Suppressor macrophage (primary cell): Measurements from ENCODE around the gene GALNTL6.
"Not testable (repeated sequence)": the region's sequence is repeated elsewhere in the genome, so short reads cannot be mapped to it uniquely, and the experiment has no call there.

Experiments used
- DNase-seq, 4 experiments: peaks; one replicate each; pipeline ENCODE4 v3.0.0-alpha.2; 2020 to 2022

The GALNTL6 gene

DNA sequence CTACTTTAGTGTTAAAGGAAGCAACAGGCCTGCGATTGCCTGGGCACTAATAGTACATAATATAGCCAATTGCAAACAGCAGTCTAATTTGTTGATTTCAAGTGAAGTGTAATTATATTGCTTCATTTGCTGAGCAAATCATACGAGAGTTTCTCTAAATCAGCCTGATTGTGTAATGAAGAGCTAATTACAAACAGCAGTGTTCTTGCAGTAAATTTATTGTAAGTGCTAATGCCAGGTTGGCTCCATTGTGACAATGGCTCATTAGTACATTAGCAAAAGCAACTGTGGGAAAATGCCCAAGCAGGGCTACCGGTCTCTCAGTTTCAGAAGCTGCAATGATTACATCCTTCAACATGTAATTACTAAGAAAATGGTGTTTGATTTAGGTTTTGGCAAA lies 591.5 kb downstream of the GALNTL6 start:
- no peak for DNase-seq

DNA sequence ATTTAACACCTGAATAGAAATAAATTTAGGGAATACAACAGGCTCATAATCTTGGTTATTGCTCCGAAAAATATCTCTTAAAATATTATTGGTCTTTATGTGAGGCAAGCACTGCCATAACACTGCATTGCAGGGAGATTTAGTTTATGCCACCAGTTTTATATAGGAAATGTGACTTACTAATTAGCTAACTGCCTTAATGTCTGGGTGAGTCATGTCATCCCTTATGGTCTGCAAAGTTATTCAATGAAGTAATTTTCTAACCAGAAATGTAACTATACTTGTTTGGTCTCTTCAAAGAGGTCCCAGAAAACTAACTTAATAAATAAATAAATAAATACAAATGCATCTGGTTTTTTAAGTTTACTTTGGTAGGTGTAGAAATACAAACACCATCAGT lies 597.2 kb downstream of the GALNTL6 start:
- no peak for DNase-seq

DNA sequence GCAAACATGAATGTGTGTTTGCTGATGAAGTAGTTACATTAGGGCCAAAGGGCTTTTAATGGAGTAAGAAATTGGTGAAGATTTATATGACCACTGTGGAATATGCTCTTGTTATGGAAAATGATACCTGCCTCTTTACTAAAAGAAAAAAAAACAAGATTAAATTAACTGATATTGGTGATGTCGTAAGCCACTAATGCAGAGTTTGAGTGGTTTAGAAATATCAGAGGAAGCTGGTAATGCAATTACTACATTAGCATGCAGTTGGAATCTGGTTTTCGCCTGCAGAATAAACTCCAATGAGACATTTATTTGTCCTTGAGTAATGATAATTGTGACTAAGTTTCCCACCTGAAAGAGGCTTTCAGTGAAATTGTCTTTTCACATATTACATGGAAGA lies 597.9 kb downstream of the GALNTL6 start:
- DNase-seq, result no peak

DNA sequence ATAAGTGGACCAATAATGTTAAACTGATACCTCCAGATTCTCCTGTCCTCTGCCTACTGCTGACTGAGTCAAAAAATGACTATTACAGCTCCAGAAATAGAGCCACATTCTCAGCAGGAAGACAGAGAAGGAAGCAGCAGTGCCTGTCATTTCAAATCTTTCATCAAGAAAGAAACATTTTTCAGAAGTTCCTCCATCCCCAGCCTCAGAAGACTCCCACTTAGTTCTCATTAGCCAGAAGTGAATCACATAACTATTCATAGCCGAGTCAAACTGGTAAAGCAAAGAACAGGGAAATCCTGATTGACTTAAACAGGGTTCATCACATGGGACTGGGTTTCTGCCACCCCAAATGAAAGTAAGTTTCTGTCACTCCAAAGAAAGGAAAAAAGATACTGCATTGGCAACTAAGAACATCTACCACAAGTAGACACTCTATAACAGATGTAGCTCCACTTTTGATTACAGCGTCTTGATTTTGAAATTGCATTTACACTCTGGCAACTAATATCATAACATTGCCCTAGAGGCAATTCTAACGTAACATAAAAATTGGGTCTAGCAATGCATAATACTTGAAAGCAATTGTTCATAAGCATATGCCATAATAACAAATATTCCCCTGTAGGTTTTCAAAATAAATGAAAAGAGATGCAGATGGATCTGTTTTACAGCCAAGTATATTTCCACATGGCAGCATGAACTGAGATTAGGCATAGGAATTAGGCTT lies 599.8 kb downstream of the GALNTL6 start:
- no peak for DNase-seq

DNA sequence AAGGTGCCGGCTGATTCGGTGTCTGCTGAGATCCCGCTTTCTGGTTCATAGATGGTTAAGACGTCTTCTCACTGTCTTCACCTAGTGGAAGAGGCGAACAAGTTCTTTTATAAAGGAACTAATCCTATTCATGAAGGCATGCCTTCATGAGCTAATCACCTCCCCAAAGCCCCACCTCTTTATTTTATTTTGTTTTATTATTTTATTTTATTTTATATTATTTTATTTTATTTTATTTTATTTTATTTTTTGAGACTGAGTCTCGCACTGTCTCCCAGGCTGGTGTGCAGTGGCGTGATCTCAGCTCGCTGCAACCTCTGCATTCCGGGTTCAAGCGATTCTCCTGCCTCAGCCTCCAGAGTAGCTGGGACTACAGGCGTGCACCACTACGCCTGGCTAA lies 615.8 kb downstream of the GALNTL6 start:
- not testable (repeated sequence) for DNase-seq

DNA sequence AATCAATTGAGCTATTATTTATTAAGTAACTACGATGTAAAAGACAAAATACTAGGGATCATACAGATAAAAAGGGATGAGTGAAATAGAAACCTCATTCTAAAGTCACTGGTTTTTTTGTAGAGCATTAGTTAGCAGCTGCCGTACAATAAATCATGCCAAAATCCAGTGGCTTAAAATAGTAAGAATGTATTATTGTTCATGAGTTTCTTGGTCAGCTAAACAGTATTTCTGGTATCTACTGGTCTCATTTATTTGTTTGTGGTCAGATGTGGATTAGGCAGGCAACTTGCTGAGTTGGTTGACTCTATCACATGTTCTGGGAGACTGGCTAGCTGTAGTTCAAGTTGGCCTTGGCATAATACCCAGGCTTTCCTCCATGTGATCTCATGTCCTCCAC lies 667.3 kb downstream of the GALNTL6 start:
- DNase-seq, result no peak

DNA sequence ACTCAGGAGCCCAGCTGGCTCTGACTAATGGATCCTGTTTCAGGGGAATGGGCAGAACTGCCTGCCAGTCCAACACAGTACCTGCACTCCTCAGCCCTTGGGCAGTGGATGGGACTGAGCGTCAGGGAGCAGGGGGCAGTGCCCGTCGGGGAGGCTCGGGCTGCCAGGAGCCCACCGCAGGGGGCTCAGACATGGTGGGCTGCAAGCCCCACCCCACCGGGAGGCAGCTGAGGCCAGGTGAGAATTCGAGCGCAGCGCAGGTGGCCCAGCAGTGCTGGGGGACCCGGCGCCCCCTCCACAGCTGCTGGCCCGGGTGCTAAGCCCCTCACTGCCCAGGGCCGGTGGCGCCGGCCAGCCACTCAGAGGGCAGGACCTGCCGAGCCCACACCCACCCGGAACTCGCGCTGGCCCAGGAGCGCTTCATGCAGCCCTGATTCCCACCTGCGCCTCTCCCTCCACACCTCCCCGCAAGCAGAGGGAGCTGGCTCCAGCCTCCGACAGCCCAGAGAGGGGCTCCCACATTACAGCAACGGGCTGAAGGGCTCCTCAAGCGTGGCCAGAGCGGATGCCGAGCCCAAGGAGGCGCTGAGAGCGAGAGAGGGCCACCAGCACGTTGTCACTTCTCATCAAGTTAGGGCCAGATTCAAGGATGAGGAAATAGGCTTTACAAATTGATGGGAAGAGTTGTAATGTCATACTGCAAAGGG lies 668.8 kb downstream of the GALNTL6 start:
- no peak for DNase-seq

DNA sequence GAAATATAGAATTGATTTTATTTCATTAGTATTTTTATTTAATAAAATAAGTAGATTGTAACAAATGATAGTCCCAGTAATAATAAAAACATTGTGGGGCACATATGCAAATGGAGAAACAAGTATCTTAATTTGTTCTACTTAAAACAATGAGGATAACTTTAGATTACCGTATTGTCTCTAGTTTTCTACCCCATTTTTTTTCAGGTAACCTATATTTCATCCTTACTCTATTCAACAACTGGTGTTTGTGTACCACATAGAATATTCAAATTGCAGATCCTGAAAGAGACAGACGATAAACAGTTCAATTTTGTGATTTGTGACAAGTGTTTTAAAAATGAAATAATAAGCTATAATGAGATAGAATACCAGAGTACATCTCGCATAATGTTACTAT lies 671.8 kb downstream of the GALNTL6 start:
- DNase-seq, result no peak

DNA sequence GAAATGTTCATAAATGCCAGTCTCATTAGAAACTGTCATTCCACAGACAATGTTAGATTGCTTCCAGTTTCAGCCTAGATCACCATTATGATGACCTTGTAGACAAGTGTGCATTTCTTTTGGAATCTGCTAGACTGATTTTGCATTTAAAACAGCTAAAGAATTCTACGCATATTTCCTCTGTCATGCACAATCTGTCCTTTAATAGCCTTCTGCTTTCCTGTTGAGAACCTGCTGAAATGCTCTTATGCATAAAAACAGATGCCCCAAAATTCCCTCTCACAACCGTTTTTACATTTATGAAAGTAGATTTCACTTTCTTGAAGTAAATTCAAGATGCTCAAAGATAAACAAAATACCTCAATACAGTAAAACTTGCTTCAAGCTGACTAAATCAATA lies 673.3 kb downstream of the GALNTL6 start:
- DNase-seq, result no peak

DNA sequence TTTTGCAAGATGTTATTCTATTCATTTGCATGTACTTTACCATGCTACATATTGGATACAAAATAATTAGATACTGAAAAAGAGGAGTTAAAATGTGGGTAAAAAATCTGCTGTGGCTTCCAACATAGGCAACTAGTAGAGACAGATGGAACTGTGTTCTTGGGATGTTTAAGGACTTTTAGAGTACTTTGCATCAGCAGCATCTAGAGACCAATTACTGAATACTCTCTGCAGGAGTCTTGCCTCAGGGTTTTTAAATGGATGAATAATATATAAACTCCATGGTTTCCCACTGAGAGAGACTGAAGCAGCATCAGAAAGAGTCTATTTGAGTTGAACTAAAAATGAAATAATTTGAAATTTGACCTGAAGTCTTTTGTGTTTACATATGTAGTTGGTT lies 676.7 kb downstream of the GALNTL6 start:
- no peak for DNase-seq

DNA sequence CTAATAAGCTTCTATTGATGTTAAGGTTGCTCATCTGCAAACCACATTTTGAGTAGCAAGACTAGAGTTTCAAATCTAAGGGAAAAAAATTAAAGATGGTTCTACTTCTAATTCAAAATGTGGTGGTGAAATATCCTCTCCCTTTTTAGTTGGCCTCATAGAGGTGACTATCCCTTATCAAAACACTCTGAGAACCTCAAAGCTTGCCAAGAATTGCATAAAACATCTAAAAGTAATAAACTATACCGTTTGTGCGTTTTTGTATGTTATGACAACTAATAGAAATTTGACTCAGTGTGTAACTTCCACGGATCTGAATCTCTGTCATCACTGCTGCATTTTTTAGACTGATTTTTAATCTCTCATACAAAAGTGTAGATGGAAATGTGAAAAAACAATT lies 682.6 kb downstream of the GALNTL6 start:
- DNase-seq, result no peak

DNA sequence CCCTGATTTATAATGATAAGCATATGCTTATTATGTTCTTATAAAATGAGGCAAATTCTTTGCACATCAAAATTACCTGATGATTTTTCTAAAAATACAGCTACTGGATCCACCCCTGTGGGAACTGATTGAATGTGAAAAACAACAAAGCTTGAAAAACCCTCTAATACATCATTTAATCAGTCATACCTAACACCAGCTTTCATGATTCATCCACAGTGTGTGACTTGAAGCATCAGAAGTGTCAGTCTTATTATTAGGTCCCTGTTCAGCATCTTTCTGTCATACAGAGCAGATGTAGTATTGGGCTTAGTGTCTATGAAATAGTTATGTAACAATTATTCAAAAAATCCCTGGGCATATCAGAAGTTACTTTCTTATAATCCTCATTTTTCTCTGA lies 684.1 kb downstream of the GALNTL6 start:
- no peak for DNase-seq

DNA sequence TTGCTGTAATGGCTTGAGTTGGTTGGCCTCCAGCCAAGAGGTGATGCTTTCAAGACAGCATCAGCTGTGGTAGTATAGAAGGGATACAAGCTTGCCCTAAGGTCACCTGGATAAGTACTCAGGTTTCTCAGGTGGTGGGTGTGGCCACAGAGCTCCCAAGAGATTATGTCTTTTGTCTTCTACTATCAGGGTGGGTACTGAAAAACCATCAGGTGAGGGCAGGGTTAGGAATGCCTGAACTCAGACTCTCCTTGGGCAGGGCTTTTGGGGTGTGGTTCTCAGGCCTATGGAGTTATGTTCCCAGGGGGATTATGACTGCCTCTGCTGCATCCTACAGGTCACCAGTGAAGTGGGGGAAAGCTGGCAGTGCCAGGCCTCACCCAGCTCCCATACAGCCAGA lies 700.8 kb downstream of the GALNTL6 start:
- no peak for DNase-seq

DNA sequence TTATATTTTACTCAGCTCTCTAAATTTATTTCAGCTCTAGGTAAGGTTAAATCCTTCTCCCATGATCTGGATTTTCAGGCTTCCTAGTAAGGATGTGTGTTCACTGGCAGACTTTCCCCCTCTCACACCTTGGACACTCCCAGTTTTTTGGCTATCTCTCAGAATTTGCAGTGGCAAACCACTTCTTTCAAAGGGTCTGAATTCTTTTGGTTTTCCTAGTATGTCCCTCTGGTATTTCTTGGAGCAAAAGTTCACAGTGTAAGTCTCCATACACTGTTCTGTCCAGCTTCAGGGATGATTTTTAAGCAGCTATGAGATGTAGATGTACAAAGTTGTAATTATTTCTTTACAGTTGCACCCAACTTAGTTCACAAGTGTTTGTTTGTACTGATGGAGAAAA lies 701.6 kb downstream of the GALNTL6 start:
- DNase-seq, result no peak

DNA sequence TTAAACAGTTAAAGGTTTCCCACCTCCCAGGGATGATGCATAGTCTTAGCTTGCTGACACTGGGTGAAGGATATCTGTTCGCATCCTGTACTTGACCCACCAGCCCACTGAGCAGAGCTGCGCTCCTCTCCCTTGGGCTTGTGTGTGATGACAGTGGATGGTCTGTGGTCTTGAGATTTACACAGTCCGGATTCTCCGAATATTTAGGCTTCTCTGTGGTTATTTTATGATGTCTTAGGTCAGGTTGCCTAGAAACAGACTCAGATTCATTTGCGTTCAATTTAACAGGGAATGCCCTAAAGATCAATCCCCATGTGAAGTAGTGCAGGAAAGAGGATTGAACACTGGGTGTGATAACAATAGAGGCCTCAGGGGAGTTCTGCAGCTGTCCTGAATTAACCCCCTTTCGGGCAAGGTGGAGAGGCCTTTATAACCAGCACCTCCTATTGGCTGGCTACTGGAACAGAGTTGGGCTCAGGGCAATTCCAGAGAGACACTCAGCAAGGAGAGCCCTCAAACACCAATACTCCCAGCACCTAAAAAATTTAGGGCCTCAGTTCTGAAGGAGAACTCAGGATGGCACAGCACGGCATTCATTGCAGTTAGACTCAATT lies 702.2 kb downstream of the GALNTL6 start:
- DNase-seq, result no peak

DNA sequence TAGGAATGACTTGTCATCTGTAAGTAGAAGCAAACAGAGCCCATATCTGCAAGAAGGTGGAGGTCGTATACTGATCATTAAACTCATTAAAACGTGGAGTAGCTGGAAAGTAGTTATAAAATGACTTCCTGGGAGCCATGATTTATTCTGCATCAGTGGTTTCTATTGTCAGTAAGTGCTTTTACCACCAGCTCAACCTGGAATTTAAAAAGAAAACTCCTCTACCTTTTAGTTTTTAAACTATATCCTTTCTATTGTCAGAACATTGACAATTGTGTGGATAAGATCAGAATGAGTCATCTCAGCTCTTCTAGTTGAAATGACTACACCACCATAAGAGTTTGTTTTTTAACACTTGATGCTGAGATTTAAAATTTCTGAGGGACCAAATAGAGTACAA lies 704.2 kb downstream of the GALNTL6 start:
- DNase-seq, result no peak

DNA sequence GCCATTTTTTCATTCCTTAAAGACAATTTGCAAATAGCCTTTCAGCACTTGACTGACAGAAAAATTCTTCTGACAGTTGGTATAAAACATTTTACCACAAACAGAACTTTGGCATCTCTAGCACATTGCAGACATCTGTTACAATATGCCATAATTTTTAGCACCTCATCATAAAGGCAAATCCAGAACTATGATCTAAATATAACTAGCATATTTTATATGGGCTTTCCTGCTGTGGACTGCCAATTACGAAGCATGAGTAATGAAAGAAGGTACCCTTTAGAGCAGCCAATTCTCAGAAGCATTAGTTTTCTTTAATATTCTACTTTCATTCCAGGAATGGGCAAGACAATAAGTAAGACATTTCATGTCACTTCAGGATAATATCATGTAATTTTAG lies 708.0 kb downstream of the GALNTL6 start:
- no peak for DNase-seq

DNA sequence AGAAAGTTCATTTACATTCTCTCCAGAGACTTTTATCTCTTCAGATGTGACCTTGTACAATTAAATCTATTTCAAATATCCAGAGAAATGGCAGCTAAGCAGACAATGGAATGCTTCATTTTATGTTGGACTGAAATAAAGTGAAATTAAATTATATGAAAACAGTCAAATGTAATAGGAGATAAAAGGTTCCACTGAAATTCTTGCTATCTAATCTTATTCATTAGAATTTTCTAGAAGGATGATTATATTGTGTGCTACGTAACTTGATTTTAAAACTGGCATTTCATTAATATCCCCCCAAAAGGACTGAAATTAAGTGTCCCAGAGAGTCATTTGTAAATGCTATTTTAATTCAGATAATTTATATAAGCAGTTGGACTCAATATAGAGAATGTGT lies 708.5 kb downstream of the GALNTL6 start:
- no peak for DNase-seq

DNA sequence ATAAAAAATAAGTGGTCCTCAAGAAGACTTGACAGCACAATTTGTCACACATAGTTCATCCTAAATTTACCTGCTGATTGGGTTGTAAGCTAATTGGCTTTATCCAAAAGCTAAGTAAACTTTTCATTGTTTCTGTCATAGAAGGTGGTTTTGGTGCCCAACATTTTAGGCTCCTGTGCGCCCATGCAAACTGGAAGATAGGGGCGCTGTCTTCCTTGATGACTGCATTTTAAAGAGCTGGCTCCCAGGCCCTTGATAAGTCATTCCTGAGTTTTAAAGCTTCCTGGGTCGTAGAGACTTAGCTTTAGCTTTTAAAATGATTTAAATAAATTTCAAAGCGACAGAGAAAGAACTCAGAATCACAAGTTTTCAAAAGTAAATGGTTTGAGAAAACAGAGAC lies 730.0 kb downstream of the GALNTL6 start:
- DNase-seq, result no peak

DNA sequence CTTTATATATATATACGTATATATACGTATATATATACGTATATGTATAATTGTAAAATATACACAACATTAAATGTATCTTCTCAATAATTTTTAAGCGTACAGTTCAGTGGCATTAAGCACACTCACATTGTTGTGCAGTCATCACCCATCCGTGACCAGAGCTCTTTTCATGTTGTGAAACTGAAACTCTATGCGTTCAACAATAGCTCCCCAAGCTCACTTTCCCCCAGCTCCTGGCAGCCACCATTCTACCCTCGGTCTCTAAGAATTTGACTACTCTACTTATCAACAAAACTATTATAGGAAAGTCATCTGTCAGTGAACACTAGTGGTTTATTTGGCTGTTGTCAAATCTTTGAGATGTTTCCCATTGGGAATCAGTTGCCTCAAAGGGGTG lies 733.6 kb downstream of the GALNTL6 start:
- DNase-seq, result no peak

DNA sequence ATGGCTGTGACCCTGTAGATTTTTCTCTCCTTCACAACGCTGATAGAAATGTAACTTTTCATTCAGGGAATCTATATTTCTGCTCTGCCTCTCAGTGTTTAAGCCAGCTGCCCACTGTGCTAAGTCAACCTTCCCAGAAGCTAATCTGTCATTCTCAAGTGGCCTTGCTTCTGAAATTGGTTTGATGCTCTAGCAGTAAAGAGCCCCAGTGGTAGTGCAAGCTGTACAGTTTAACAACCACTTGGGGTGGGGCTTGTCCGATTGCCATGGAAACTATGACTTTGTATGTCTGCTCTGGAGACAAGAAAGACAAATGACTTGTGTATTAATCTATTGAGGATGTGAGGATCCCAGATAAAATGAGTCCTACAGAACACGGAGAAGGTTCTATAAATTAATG lies 734.5 kb downstream of the GALNTL6 start:
- no peak for DNase-seq

DNA sequence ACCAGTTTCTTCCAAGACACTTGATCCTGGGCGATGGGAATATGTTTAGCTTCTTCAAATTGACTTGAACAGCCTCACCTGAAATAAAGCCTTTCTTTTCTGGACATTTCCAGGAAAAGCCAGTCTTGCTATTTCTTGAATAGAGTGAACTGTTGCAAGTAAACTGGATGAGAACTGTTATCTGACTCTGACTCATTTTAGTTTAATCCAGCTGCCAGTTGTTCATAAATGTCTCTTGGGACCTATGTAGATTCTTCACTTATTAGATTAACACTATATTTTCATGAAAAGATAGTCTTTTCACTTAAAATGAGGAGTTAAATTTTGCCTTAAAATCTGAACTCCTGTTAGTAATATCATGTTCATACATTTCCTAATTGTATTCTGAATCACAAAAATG lies 740.0 kb downstream of the GALNTL6 start:
- DNase-seq, result no peak

DNA sequence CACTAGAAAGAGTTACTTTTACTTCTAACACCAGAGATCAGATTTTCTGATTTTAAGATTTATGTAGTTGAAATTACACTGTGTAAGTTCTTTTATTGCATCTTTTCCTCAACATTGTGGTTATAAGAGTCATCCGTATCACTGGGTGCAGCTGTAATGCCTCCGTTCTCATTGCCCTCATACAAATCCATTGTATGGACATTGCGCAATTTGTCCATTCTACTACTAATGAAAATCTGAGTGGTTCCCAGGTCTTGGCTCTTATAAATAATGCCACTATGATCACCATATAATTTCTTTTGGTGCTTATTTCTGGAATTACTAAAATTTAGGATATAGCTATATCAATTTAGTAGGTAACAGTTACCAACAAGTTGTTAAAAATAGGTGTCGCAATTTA lies 741.4 kb downstream of the GALNTL6 start:
- no peak for DNase-seq

DNA sequence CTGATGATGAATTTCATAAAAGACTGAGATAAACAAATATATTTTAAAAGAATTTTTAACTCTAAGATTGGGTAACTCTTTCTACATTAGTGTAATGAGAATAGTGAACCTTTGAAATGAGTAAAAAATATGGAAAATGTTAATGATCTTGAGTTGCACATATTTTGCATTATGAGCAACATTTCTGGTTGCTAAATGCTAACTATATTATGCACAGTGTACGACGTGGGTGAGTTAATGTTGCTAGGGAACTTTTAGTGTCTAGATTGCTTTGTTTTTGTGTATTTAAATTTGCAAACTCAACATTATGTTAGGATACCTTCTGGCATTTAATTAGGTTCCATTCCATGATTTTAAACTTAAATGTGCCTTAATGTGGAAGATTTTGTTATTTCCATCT lies 742.5 kb downstream of the GALNTL6 start:
- no peak for DNase-seq
